ENCODE results near the gene RPS6KA2. TPM values are rescaled to one million over a fixed set of nuclear protein-coding genes. Genes with fewer than 3 reads are reported as not detected.

RPS6KA2 gene
- total RNA-seq, 1 experiment from 2014 or later: 12.3 TPM

- Histone ChIP-seq H3K79me1 (ENCODE audit: insufficient read depth, low read depth, low read length, poor library complexity, severe bottlenecking) (peaks cover 5% of the 10 kb centered on the region), H3K18ac (ENCODE audit: insufficient read length, low read depth, low read length) (no peak overlapping the region), H4K8ac (replicated peaks; ENCODE audit: insufficient read length, low read depth, low read length) (no peak overlapping the region), H3K14ac (ENCODE audit: insufficient read depth, low read length) (no peak overlapping the region), H3K9ac (ENCODE audit: extremely low read depth, insufficient read length, low read length) (no peak overlapping the region), H2BK15ac (ENCODE audit: low read depth, low read length) (no peak overlapping the region), H3K4me1 (ENCODE audit: insufficient read depth, low read length) (peaks cover 3% of the 10 kb centered on the region; the same call in 1 of the 2 replicates), H4K5ac (ENCODE audit: insufficient read length, low read depth, low read length) (no peak overlapping the region), H3T11ph (ENCODE audit: low read length) (no peak overlapping the region), H3K27me3 (ENCODE audit: insufficient read depth, low read length) (no peaks in the 10 kb centered on the region), H3K4me2 (ENCODE audit: insufficient read depth, insufficient read length, low read length) (no peak overlapping the region), H4K20me1 (ENCODE audit: control insufficient read depth, insufficient read depth, insufficient read length) (no peaks in the 10 kb centered on the region), H3K23ac (ENCODE audit: insufficient read length, low read depth, low read length) (no peak overlapping the region), H2BK5ac (ENCODE audit: insufficient read length, low read length) (no peak overlapping the region), H2AFZ (ENCODE audit: low read length) (no peak overlapping the region), H3K27ac (ENCODE audit: insufficient read length, low read depth, low read length) (no peak overlapping the region), H3K79me2 (ENCODE audit: insufficient read depth, low read length) (0 out of 2 replicates have a peak, but pooled peaks cover 4% of the 10 kb centered on the region), H2BK20ac (ENCODE audit: low read depth, low read length, poor library complexity, severe bottlenecking) (no peak overlapping the region), H4K91ac (ENCODE audit: insufficient read length, low read depth, low read length) (no peak overlapping the region), H2BK120ac (ENCODE audit: low read depth, low read length, poor library complexity, severe bottlenecking) (no peak overlapping the region), H3K9me3 (ENCODE audit: control insufficient read depth, low read depth, low read length) (no peaks in the 10 kb centered on the region), H3K56ac (ENCODE audit: insufficient read length, low read depth, low read length) (no peak overlapping the region), H2BK12ac (ENCODE audit: insufficient read length, low read depth, low read length) (no peak overlapping the region), H3K23me2 (ENCODE audit: insufficient read length, low read depth, low read length, poor library complexity, severe bottlenecking) (no peaks in the 10 kb centered on the region), H2AK5ac (ENCODE audit: insufficient read length, low read length) (no peak overlapping the region), H3K4ac (ENCODE audit: low read depth, low read length) (no peak overlapping the region)
- no peak for TF ChIP-seq CTCF (conservative IDR thresholded peaks at IDR 0.05)
- Mint-ChIP-seq H3K4me3 (no peak overlapping the region), H3K27ac (no peak overlapping the region), H3K9me3 (no peaks in the 10 kb centered on the region; a peak in 1 of 5 replicates), H3K4me1 (peaks cover 19% of the 10 kb centered on the region in 2 experiments), H3K27me3 (ENCODE audit: low read depth) (peaks cover 1% of the 10 kb centered on the region; the same call in 1 of the 2 replicates), H3K36me3 (ENCODE audit: insufficient read depth in 1 of 3, low read depth in 3 of 3) (peaks cover 0 to 8% (median 2%) of the 10 kb centered on the region in 3 experiments; a peak in 3 of 7 replicates)
- no CpG with 5 or more reads among the region's 13 CpGs for WGBS (ENCODE audit: extremely low coverage, insufficient read length, low lambda C conversion rate)
- DNase-seq: no peak
Measured at GRCh38 chr6:166595061-166595780, 31.8 kb downstream of the RPS6KA2 start.
